Testis (tissue), 3 donors: ENCODE data around the gene MED8. TPM values are rescaled to one million over a fixed set of nuclear protein-coding genes. Genes with fewer than 3 reads are reported as not detected.

Source experiments
- DNase-seq: peaks from one replicate; pipeline ENCODE4 v3.0.0-alpha.2; 2019
- H3K27ac ChIP-seq, 2 donors: fragments of 200-600 bp; sonication (generic); one replicate each; pipeline ENCODE4 v1.5.1; 2019
- H3K27me3 ChIP-seq: fragments of 200-600 bp; sonication (generic); one replicate; pipeline ENCODE4 v1.5.1; 2019
- H3K36me3 ChIP-seq: fragments of 200-600 bp; sonication (generic); one replicate; pipeline ENCODE4 v1.5.1; 2017; ENCODE audit warnings: low read depth; ENCODE audit errors: missing control alignments
- H3K4me1 ChIP-seq: fragments of 200-600 bp; sonication (generic); one replicate; pipeline ENCODE4 v1.5.1; 2019
- H3K4me3 ChIP-seq, 2 donors: fragments of 200-600 bp; sonication (generic); one replicate each; pipeline ENCODE4 v1.5.1; 2017 to 2019
- H3K9me3 ChIP-seq: fragments of 200-600 bp; sonication (generic); one replicate; pipeline ENCODE4 v1.5.1; 2017
- POLR2A ChIP-seq: fragments of 450-650 bp; IDR thresholded peaks from one replicate; pipeline ENCODE4 v1.6.1; 2017; ENCODE audit warnings: antibody characterized with exemption, mild to moderate bottlenecking, moderate library complexity
- WGBS, 2 donors: methylation state at CpG; one replicate each; pipeline ENCODE4 v1.1.5; 2018; 5-methylcytosine and 5-hydroxymethylcytosine counted together
- intact Hi-C: fragments of 100-400 bp; cut with DNase I; formaldehyde crosslinking; loops from one replicate; pipeline ENCODE4 v1.15.1; 2023; ENCODE audit warnings: low total_unique reads
- polyA plus RNA-seq: library from polyadenylated mRNA; stranded (reverse); fragments of 350-450 nt; fragmentation: Illumina TruSeq; extraction: RNeasy Lipid Tissue Mini Kit (QIAGEN cat#74804); gene quantifications from one replicate; pipeline ENCODE4 v1.2.3, GENCODE V29; 2014; ENCODE audit warnings: low read depth, low replicate concordance; ENCODE audit not compliant: insufficient read depth
- total RNA-seq, 2 donors: library from RNA; depleted of rRNA; stranded (reverse); fragments of >200 nt; gene quantifications; one replicate each; pipeline ENCODE4 v1.2.3, GENCODE V29; 2016
- TF ChIP-seq, protein P1 (sequence below), 3 experiments: fragments of 450-650 bp in 2 of 3; fragments of 200-600 bp in 1 of 3; sonication (generic) in 1 of 3; IDR thresholded peaks; one replicate each; pipeline ENCODE4 v1.5.1; 2016 to 2019; ENCODE audit warnings: antibody characterized with exemption in 3 of 3, mild to moderate bottlenecking in 2 of 3, moderate library complexity in 1 of 3

The MED8 gene
- total and polyA plus RNA-seq, 3 donors from 2014 or later = 43.2 to 49.4 (median 46.5) TPM

DNA sequence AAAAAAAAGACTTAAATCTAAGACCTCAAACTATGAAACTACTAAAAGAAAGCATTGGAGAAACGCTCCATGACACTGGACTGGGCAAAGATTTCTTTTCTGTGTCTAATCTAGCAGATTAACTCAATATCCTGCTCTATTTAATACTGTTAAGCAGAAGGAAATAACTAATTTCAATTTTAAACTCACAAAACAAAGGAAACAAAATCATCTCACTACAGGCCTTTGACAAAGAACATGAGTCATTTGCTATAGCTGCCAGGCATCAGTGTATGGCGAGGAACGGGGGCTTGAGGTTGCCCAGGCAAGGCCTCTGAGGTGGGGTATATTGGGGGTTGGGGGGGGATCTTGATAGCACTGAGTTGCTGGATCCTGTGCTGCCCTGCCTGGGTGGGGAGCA is 21.0 kb upstream of the MED8 start:
- DNase-seq = no peak
- no peak for TF ChIP-seq POLR2A
- TF ChIP-seq, protein P1, sequence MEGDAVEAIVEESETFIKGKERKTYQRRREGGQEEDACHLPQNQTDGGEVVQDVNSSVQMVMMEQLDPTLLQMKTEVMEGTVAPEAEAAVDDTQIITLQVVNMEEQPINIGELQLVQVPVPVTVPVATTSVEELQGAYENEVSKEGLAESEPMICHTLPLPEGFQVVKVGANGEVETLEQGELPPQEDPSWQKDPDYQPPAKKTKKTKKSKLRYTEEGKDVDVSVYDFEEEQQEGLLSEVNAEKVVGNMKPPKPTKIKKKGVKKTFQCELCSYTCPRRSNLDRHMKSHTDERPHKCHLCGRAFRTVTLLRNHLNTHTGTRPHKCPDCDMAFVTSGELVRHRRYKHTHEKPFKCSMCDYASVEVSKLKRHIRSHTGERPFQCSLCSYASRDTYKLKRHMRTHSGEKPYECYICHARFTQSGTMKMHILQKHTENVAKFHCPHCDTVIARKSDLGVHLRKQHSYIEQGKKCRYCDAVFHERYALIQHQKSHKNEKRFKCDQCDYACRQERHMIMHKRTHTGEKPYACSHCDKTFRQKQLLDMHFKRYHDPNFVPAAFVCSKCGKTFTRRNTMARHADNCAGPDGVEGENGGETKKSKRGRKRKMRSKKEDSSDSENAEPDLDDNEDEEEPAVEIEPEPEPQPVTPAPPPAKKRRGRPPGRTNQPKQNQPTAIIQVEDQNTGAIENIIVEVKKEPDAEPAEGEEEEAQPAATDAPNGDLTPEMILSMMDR (IDR thresholded peaks at IDR 0.05) = no peak
- Histone ChIP-seq H3K4me3 (no peak overlapping the region), H3K4me1 (peaks cover 8% of the 10 kb centered on the region), H3K9me3 (no peaks in the 10 kb centered on the region), H3K27ac (no peak overlapping the region), H3K27me3 (no peaks in the 10 kb centered on the region), H3K36me3 (no peaks in the 10 kb centered on the region)
- intact Hi-C loops = loop anchor here (10.0 kb wide), 1 partner anchor 176 kb away; no protein-coding TSS in a partner anchor
- WGBS, 2 donors = 69 to 95% methylated on average over 3 of the region's 3 CpGs

DNA sequence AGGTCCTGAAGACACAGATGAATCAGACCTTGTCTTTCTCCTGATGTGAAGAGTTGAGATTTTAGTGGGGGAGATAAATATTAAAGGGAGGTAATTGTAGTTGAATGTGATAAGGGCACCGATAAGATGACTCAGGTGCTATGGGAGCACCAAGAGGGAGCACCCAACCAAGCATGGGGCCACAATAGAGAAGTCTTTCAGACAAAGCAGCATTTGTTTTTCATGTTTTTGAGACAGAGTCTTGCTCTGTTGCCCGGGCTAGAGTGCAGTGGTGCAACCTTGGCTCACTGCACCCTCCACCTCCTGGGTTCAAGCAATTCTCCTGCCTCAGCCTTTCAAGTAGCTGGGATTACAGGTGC is 16.3 kb upstream of the MED8 start:
- Histone ChIP-seq H3K9me3 (no peaks in the 10 kb centered on the region), H3K27ac (no peak overlapping the region), H3K36me3 (no peaks in the 10 kb centered on the region), H3K27me3 (no peaks in the 10 kb centered on the region), H3K4me1 (peaks cover 18% of the 10 kb centered on the region), H3K4me3 (no peak overlapping the region)
- WGBS, 2 donors = 68 to 76% methylated on average over 2 of the region's 2 CpGs
- intact Hi-C loops = no loop called here
- no peak for TF ChIP-seq POLR2A
- TF ChIP-seq, protein P1 (IDR thresholded peaks at IDR 0.05) = no peak
- DNase-seq = no peak

DNA sequence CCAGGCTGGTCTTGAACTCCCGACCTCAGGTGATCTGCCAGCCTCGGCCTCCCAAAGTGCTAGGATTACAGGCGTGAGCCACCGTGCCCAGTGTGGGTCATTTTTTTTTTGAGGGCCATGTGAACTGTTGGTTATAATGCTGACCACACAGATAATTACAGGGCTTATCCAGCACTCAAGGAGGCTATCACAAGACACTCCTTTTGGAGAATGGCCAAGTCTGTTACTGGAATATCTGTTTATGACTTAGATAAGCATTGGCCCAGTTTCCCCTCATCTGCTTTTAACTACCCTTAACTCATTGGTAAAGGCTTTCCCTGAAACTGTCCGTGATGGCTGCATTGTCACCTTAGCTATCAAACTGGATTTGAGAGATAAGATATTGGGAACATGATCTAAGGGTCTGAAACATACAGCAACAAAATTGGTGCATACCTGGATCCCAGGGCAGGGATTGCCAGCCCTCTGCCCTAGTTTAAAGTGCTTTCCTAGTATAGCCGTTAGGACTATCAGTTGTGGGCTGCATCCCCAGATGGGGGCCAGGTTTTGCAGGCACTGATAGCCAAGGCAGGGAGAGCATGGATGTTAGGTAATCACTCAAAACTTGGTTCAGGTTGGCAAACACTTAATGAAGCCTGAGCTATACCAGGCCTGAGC is 15.7 kb upstream of the MED8 start:
- H3K27me3 ChIP-seq = no peaks in the 10 kb centered on the region
- no peaks in the 10 kb centered on the region for H3K9me3 ChIP-seq
- peaks cover 18% of the 10 kb centered on the region for H3K4me1 ChIP-seq
- H3K4me3 ChIP-seq = no peak overlapping the region
- TF ChIP-seq POLR2A = no peak
- TF ChIP-seq, protein P1 (IDR thresholded peaks at IDR 0.05) = no peak
- peak; percentile 41 for DNase-seq
- WGBS, 2 donors = 74 to 75% methylated on average over 6 of the region's 6 CpGs
- intact Hi-C loops = no loop called here
- no peaks in the 10 kb centered on the region for H3K36me3 ChIP-seq
- H3K27ac ChIP-seq = no peak overlapping the region

DNA sequence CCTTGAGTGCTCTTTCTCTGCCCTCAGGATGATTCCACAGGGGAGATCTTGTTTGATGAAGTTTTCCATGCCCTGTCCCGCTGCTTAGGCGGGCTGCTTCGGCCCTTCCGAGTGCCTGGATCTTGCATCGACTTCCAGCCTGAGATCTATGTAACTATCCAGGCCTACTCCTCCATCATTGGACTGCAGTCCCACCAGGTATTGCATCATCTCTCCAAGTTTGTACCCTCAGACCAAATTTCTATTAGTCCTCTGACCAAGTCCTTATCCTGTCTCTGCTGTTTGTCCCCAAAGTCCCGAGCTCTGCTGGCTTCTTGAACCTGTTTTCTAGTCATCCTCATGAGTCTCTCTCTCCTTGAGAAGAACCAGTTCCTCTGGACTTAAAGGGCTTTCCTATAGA is 14.8 kb upstream of the MED8 start:
- H3K36me3 ChIP-seq = no peaks in the 10 kb centered on the region
- 95 to 96% methylated on average over 6 of the region's 6 CpGs for WGBS, 2 donors
- H3K27me3 ChIP-seq = no peaks in the 10 kb centered on the region
- no peak overlapping the region for H3K4me3 ChIP-seq
- peaks cover 18% of the 10 kb centered on the region for H3K4me1 ChIP-seq
- no peak overlapping the region for H3K27ac ChIP-seq
- no peaks in the 10 kb centered on the region for H3K9me3 ChIP-seq
- intact Hi-C loops = no loop called here
- TF ChIP-seq POLR2A = no peak
- TF ChIP-seq, protein P1 (IDR thresholded peaks at IDR 0.05) = no peak
- DNase-seq = no peak
